ENCODE results near the gene TNNT2.

DNA sequence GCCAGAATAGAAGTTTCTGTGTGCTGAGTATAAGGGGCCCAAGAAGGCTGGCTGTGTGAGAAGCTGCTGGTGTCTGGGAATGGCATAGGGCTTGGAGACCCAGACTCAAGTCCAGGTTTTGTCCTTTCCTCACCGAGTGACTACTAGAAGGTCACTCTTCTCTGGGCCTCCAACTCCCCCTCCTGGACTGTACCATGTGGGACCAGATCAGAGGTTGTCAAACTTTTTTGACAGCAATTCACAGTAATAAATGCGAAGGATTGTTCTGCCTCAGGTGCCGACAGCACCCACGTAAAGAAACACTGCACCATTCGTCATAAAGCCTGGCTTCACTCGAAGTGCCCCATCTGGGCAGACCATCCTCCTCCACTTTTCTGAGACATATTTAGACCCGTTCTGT is 65.2 kb downstream of the TNNT2 start:
- TF ChIP-seq, protein P1, sequence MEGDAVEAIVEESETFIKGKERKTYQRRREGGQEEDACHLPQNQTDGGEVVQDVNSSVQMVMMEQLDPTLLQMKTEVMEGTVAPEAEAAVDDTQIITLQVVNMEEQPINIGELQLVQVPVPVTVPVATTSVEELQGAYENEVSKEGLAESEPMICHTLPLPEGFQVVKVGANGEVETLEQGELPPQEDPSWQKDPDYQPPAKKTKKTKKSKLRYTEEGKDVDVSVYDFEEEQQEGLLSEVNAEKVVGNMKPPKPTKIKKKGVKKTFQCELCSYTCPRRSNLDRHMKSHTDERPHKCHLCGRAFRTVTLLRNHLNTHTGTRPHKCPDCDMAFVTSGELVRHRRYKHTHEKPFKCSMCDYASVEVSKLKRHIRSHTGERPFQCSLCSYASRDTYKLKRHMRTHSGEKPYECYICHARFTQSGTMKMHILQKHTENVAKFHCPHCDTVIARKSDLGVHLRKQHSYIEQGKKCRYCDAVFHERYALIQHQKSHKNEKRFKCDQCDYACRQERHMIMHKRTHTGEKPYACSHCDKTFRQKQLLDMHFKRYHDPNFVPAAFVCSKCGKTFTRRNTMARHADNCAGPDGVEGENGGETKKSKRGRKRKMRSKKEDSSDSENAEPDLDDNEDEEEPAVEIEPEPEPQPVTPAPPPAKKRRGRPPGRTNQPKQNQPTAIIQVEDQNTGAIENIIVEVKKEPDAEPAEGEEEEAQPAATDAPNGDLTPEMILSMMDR (IDR thresholded peaks at IDR 0.05) = no peak
- no peak for TF ChIP-seq EZH2 (IDR thresholded peaks at IDR 0.05; ENCODE audit: borderline replicate concordance, insufficient read depth, low read depth, low read length, poor library complexity, severe bottlenecking)

Measured in B cell (primary cell).